Smooth muscle cell (in vitro differentiated cells): ENCODE data around the gene GCHFR. TPM values are rescaled to one million over a fixed set of nuclear protein-coding genes. Genes with fewer than 3 reads are reported as not detected.

Experiments used
- DNase-seq: peaks from one replicate; lab custom pipeline; 2025; ENCODE audit not compliant: unreplicated experiment; lab: John Stamatoyannopoulos, UW
- H2AFZ ChIP-seq: fragments of 200-600 bp; sonication (generic); 2 replicates; pipeline ENCODE4 v1.6.0; 2016; ENCODE audit warnings: antibody characterized with exemption, low read depth, mild to moderate bottlenecking
- H3F3A ChIP-seq: fragments of 200-600 bp; sonication (generic); 2 replicates; pipeline ENCODE4 v1.6.0; 2017; ENCODE audit warnings: antibody characterized with exemption, low read depth
- H3K27ac ChIP-seq: fragments of 200-600 bp; sonication (generic); 2 replicates; pipeline ENCODE4 v1.5.1; 2016; ENCODE audit warnings: low read depth, mild to moderate bottlenecking
- H3K27me3 ChIP-seq: fragments of 200-600 bp; sonication (generic); 2 replicates; pipeline ENCODE4 v1.6.1; 2016; ENCODE audit warnings: low read depth, mild to moderate bottlenecking
- H3K36me3 ChIP-seq: fragments of 200-600 bp; sonication (generic); 2 replicates; pipeline ENCODE4 v1.5.1; 2016; ENCODE audit warnings: low read depth
- H3K4me1 ChIP-seq: fragments of 200-600 bp; sonication (generic); 2 replicates; pipeline ENCODE4 v1.5.1; 2016; ENCODE audit warnings: low read depth
- H3K4me2 ChIP-seq: fragments of 200-600 bp; sonication (generic); 2 replicates; pipeline ENCODE4 v1.6.0; 2016; ENCODE audit warnings: mild to moderate bottlenecking
- H3K4me3 ChIP-seq: fragments of 200-600 bp; sonication (generic); 2 replicates; pipeline ENCODE4 v1.5.1; 2016; ENCODE audit warnings: mild to moderate bottlenecking
- H3K79me2 ChIP-seq: fragments of 200-600 bp; sonication (generic); 2 replicates; pipeline ENCODE4 v1.6.0; 2016; ENCODE audit warnings: low read depth, mild to moderate bottlenecking
- H3K9ac ChIP-seq: fragments of 200-600 bp; sonication (generic); 2 replicates; pipeline ENCODE4 v1.6.0; 2016; ENCODE audit warnings: low read depth
- H3K9me3 ChIP-seq: fragments of 200-600 bp; sonication (generic); replicated peaks from 2 replicates; pipeline ENCODE4 v1.5.1; 2016; ENCODE audit warnings: low read depth
- H4K20me1 ChIP-seq: fragments of 200-600 bp; sonication (generic); 2 replicates; pipeline ENCODE4 v1.6.0; 2016; ENCODE audit warnings: low read depth
- CTCF ChIP-seq: fragments of 200-600 bp; sonication (generic); IDR thresholded peaks from 2 replicates; pipeline ENCODE4 v1.5.1; 2017; ENCODE audit warnings: borderline replicate concordance, mild to moderate bottlenecking, antibody characterized with exemption; ENCODE audit not compliant: insufficient read depth, poor library complexity, severe bottlenecking
- WGBS: methylation state at CpG from one replicate; pipeline ENCODE4 v1.1.7; 2016; ENCODE audit warnings: low lambda C conversion rate; 5-methylcytosine and 5-hydroxymethylcytosine counted together
- polyA plus RNA-seq: library from polyadenylated mRNA; unstranded; fragments of >200 nt; fragmentation: Nextera tagmentation; extraction: Ambion mirVana; gene quantifications from 2 replicates; pipeline ENCODE4 v1.2.1, GENCODE V29; 2016
- total RNA-seq: library from RNA; depleted of rRNA; stranded (reverse); fragments of >200 nt; gene quantifications from 2 replicates; pipeline ENCODE4 v1.2.3, GENCODE V29; 2014

The GCHFR gene
- total and polyA plus RNA-seq, 2 experiments from 2014 or later = 8.9 to 9.1 TPM

GRCh38 chr15:40759961-40760360 lies 3.9 kb upstream of the GCHFR start:
- Histone ChIP-seq H2AFZ (no peak overlapping the region), H4K20me1 (no peaks in the 10 kb centered on the region), H3K27ac (no peak overlapping the region), H3K27me3 (no peaks in the 10 kb centered on the region), H3K4me1 (peaks cover 12% of the 10 kb centered on the region), H3K36me3 (no peaks in the 10 kb centered on the region), H3K9ac (no peak overlapping the region), H3K9me3 (no peaks in the 10 kb centered on the region), H3K4me3 (no peak overlapping the region), H3F3A (peaks cover 7% of the 10 kb centered on the region), H3K79me2 (peaks cover under 1% of the 10 kb centered on the region), H3K4me2 (no peak overlapping the region)
- no peak for TF ChIP-seq CTCF
- DNase-seq = no peak
- 98% methylated on average over 5 of the region's 5 CpGs for WGBS

- no peak overlapping the region for H2AFZ ChIP-seq
- peak overlapping the region; percentile 0 for H3K9ac ChIP-seq
- 51% methylated on average over 55 of the region's 55 CpGs for WGBS
- H3K27ac ChIP-seq = no peak overlapping the region
- peak overlapping the region; percentile 57 for H3K4me3 ChIP-seq
- peak overlapping the region; percentile 95 for H3K4me2 ChIP-seq
- H4K20me1 ChIP-seq = no peaks in the 10 kb centered on the region
- no peaks in the 10 kb centered on the region for H3K27me3 ChIP-seq
- peaks cover 7% of the 10 kb centered on the region for H3F3A ChIP-seq
- no peaks in the 10 kb centered on the region for H3K36me3 ChIP-seq
- TF ChIP-seq CTCF = no peak
- H3K9me3 ChIP-seq = no peaks in the 10 kb centered on the region
- no peak for DNase-seq
- no peaks in the 10 kb centered on the region for H3K79me2 ChIP-seq
- H3K4me1 ChIP-seq = peaks cover 9% of the 10 kb centered on the region
Observed at GRCh38 chr15:40762919-40763800, 708 bp upstream of the GCHFR start.

- Histone ChIP-seq H3K79me2 (no peaks in the 10 kb centered on the region), H3K9me3 (no peaks in the 10 kb centered on the region), H3K4me1 (peaks cover 9% of the 10 kb centered on the region), H3K27me3 (no peaks in the 10 kb centered on the region), H2AFZ (no peak overlapping the region), H3K4me3 (peak overlapping the region; percentile 57), H3K36me3 (no peaks in the 10 kb centered on the region), H3F3A (peaks cover 7% of the 10 kb centered on the region), H4K20me1 (no peaks in the 10 kb centered on the region), H3K4me2 (peak overlapping the region; percentile 95), H3K27ac (peak overlapping the region; percentile 0), H3K9ac (no peak overlapping the region)
- no peak for TF ChIP-seq CTCF
- 37% methylated on average over 8 of the region's 8 CpGs for WGBS
- DNase-seq = no peak
Observed at GRCh38 chr15:40764629-40765103, 798 bp downstream of the GCHFR start.
